Stimulated activated CD4-positive, alpha-beta T cell treated with anti-CD3 and anti-CD28 coated beads, TNF-alpha, amount 100 ng/mL, for 48 hours (primary cell): ENCODE results near the gene ARHGAP6.
"Not testable (repeated sequence)": the region's sequence is repeated elsewhere in the genome, so short reads cannot be mapped to it uniquely, and the experiment has no call there.

Experiments used
- DNase-seq, 3 donors: peaks; one replicate each; pipeline ENCODE4 v3.0.0-alpha.2; 2020; ENCODE audit warnings: low read depth in 3 of 3

The ARHGAP6 gene

DNA sequence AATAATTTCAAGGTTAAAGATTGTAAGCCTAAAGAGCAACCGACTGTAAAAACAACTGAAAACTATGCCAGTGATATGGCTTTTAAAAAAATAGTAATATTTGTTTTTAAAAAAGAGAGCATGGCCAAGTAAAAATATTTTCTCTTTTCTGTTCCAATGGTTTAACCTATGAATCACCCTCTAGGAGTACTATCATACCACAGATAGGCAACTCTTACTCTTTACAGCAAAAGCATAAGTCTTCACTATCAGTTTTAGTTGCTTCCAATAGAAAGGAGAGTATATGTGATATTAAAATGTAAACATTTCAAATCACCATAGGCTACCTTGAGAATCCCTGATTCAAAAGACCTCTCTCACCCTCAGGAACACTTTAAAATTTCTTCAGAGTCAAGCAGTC is 269.9 kb downstream of the ARHGAP6 start:
- no peak for DNase-seq

DNA sequence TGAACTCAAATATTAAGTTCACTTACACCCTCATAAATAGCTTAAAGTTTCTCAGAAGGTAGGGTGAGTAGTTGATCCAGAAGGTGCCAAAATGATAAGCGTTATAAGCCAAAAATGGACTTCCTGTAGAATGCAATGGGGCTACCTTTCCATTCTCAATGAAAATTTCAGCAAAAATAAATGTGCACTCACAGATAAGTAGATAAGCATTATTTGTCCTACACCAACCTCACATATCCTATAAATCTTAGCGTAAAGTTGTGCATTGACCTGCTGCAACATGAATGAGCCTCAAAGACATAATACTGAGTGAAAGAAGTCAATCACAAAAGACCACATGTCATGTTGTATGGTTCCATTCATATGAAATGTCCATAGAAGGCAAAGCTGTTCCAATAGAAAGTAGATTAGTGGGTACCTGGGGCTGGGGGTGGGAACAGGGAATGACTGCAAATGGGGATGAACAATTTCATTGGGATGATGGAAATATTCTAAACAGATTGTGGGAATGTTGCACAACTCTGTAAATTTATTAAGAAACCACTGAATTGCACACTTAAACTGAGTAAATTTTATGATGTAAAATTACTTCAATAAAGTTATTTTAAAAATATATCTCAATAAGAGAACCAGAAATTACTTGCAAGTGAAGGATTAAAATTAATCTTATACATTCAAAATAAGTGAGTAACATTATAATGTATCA is 271.6 kb downstream of the ARHGAP6 start:
- no peak for DNase-seq

DNA sequence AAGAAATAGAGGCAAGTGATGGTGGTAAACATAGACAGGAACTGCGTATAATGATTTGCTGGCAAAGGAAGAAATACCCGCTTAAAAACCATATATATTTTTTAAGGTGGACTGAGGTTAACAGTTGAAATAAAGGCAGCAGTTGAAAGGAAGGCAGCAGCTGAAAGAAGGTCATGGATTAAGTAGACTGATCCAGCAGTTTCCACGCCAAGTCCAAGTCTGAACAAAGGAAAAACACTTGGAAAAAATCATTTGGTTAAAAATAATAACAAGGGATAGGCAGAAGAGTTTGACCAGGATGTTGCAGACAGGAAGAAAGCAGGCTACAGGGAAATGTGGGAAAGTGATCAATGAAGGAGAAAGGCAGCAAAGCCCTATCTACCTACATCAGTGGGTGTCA is 278.9 kb downstream of the ARHGAP6 start:
- no peak for DNase-seq

DNA sequence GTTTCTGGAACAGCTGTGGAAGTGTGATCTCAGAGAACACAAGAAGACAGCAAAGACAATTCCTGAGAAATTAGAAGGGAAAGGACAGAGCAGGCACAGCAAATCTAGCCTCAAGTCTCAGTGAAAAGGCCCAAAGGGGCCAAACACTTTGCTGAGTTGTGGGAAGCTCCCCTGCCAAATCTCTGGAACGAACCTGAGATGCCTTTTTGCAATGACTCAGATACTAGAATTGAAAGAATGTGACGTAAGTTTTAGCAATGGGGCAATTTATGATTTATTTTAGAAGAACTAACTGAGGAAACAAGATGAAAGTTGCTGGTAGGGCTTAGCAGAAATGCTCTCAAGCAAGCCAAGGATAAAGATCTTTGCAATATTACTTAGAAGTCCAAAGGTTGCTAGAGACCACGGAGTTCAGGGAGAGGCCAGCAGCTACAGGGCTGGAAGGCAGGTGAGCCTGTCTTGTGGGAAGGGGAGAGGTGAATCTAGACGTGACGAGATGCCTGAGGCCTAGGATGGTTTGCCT is 279.7 kb downstream of the ARHGAP6 start:
- no peak for DNase-seq

DNA sequence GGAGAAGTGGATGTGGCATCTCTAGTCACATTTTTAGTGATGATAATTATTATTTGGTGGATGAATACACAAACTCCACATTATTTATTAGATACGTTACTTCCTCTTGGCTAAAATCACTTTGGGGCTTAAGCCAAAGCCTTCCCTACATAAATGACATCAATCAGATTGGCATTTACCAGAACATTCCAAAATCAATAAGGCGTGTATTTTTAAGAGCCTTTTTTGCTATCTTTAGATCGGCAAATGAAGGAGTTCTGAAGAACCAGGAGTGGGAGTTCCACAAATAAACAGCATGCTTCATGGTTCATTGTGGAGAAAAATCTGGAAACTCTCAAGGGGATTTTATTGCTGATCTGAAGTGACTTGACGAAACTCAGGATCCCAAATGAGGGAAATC is 282.8 kb downstream of the ARHGAP6 start:
- DNase-seq, result no peak

DNA sequence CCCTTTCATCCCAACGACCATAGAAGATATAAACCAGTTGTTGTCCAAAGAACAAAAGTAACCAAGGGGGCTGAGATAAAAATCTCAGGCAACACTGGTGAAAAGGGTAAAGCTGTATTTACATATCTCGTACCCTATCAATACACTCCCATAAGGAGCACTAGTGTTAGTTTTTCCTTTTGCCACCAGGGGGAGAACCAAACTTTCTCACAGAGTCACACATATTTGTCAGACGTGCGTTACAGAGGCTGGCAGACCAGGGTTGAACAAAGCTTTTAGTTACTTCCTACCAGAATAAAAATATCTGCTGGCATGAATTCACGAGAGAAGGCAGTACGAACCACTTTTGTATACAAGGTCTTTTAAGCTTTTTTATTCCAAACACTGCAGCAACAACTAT is 284.3 kb downstream of the ARHGAP6 start:
- DNase-seq, result no peak

DNA sequence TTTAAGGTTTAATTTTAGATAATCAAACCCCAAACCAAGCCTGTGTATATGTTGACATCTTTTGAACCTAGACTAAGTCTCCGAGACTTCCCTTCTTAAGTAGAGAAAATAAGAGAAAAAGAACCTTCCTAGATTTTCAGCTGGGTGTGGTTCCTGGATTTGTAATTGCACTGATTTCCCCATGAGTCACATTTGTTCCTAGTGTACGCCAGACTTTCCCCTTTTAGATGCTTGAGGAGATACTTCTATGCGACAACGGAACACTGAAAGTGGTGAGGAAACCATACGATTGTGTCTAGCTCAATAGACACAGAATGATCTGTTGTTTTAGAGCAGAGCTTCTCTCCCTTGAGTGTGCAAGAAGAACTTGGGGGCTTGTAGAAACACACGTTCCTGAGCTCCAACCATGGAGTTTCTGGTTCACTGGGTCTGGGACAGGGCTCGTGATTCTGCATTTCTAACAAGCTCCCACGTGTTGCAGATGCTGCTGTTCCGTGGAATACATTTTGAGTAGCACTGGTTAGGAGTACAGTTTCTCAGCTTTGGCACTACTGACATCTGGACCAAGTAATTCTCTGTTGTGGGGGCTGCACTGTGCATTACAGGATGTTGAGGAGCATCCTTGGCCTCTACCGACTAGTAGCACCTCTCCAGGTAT is 285.4 kb downstream of the ARHGAP6 start:
- DNase-seq, result no peak

DNA sequence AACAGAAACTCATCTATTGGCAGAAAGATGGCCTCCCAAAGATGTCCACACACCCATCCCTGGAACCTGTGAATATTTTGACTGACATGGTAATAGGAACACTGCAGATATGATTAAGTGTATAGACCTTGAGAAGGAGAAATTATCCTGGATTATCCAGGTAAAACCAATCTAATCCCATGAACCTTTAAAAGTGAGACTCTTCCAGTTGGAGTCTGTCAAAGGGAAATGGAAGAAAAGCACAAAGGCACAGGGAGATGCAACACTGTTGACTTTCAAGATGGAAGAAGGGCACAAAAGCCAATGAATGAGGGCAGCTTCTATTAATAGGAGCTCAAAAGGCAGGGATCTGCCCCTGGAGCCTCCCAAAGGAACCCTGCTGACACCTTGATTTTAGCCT is 289.6 kb downstream of the ARHGAP6 start:
- DNase-seq, result no peak

DNA sequence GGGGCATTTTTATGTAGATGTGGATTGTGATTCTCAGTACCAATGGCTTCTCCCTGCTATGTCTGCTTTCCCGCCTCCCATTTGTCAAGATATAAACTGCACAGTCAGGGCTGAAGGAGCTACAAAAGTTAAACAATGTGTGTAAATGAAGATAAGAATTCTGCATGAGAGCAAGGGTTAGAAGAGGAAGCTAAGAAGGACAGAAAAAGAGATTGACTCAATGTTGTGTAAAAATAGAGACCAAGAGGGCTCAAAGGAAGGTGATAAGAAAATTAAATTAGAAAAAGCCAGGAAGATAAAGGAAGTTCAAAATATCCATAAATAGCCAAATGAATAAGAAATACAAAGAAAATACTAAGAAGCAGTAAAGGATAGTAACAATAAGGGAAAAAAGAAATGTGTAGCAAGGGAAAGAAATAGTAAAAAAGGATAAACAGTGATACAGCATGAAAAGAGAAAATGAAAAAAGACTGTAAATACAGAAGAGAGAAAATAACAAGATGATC is 290.1 kb downstream of the ARHGAP6 start:
- no peak for DNase-seq

DNA sequence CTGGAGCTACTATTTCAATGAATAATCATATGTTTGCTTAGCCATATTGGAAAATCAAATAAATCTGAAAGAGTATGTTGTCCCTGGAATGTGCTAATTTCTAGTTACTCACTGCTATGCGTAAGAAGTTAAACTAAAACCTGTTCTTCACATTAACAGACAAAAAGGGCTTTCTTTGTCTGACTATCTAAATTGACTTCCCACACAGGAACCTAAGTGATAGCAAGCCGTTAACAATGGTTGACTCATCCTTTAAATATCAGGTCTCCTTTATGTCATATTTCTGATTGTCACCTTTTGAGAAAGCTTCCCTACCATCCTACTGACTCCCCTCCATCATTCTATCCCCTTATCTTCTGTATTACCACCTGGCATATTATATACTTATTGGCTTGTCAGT is 291.1 kb downstream of the ARHGAP6 start:
- DNase-seq, result no peak

DNA sequence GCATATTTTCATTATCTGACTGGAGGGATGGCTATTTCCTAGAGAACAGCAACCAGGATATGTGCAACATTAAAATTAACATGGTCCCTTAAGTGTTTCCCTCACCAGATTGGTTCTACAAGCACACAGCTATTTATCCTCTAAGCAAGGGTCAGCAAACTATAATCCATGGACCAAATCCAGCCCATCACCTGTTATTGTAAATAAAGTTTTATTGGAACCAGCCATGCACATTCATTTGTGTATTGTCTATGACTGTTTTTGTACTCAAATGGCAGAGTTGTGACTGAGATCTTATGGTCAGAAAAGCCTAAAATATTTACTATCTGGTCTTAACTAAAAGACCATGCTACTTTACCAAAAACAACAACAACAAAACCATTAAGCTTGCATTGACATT is 294.6 kb downstream of the ARHGAP6 start:
- DNase-seq, result no peak

DNA sequence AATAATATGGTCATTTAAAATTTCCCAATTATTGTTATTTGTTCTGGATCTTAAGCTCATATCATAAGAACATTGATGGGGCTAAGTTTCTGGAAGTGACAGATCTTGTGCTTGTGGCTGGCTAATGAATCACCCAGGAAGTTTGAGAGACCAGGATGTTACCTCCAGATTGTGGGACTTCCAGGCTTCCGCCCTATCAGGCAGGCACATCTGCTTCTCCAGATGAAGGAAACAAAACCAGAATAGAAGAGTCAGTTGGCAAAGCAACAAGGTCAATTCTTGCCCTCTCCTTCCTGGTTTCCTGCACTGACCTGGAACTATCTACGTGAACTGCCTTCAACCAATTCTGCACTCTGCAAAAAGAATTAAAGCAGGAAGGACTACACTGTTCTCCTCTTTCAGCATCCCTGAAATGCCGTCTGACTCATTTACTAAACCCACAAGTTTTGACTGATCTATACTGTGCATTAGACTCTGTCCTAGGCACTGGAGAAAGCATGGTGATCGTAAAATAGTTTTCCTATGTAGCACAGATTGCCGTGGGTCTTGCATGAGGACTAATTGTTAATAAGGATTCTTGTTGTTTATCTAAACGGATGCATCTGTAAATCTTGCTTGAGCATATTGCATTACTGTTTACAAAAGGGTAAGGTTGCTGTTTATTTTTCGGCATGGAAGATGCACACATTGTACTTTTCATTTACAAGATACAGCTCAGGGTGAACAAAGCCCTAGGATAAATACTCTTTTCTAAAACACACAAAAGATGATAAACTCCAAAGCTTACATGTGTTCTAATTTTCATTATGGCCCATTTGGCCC is 297.9 kb downstream of the ARHGAP6 start:
- DNase-seq, result no peak

DNA sequence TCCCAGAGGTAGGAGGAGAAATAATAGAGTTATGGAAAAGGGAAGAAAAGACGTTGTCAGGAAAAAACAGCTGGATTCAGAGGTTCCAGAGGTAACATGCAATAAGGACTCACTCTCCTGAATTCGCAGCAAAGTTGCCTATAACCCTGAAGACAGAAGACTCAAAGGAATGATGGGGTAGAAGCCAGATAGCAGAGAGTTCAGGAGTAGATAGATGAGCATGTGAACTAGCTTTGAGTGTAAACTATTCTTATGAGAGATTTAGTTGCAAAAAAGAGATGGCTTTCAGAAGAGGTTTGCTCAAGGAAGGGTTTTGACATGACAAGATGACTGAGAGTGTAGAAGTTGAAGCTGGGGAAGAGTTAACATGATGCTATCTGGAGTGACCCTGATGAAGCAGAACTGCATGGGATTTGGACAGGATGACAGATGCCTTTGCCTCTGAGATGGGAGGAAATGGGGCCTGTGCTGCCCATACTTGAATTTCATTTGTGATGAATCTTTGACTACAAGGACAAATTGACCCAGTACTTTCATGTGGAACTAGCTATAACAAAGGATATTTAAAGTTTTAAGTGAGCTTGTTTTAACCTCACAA is 298.6 kb downstream of the ARHGAP6 start:
- DNase-seq, result no peak

DNA sequence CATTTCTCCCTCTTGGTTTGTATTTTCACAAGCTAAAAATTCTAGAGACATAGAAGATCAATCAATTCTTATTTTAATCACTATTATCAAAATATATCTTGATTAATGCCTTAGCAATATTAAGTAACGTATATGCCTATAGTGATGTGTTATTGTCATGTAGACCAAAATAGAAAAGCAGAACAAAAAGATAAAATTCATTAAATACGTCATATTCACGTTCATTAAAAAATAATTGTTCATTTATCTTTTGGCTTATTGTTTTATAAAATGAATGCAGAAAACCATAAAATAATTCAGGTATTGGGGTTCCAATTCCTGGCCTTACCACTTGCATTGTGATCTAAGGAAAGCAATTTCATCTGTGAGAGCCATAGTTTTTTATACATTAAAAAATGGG is 300.3 kb downstream of the ARHGAP6 start:
- no peak for DNase-seq

DNA sequence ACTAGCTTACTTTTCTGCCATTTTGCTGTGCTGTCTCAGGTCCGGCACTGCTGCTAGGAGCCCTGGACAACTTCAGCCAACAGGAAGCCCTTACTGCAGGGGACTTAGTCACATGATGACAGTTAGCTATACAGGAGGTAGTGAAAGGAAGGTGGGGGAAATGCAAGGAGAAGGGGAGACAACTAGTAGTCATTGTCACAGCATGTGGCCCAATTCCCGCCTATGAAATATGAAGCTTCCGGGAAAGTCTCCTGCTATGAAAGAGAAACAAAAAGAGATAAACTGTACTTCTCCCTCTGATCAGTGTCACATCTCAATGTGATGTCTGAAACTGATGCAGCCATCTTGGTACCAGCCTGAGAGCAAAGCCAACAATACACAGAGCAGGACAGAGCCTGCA is 300.9 kb downstream of the ARHGAP6 start:
- no peak for DNase-seq

DNA sequence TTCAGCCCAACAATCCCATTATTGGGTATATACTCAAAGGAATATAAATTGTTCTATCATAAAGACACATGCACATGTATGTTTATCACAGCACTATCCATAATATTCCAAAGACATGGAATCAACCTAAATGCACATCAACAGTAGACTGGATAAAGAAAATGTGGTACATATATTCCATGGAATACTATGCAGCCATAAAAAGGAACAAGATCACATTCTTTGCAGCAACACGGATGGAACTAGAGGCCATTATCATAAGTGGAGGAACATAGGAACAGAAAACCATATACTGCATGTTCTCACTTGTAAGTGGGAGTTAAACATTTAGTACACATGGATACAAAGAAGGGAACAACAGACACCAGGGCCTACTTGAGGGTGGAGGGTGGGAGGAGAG is 301.9 kb downstream of the ARHGAP6 start:
- not testable (repeated sequence) for DNase-seq

DNA sequence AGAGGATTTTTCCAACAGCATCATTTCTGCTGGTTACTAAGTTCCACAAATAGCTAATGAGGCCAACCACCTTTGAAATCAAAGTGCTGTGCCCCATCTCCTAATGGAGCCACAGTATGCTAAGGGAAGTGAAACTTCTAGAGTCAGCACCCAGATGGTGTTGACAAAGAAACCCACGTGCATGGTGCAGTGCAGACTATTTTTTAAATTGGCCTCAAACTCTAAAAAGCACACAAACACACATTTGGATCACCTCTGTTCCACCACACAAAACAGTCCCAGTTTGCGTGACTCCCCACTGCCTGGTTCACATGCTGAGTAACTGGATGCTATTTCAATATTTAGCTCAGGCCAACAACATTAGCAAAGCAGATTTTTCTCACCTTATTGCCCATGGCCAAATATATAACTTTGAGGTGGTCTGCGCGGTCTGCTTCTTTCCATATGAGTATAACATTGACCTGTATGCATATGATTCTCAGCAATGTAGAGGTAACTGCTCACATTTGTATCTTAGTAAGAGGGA is 302.6 kb downstream of the ARHGAP6 start:
- no peak for DNase-seq

DNA sequence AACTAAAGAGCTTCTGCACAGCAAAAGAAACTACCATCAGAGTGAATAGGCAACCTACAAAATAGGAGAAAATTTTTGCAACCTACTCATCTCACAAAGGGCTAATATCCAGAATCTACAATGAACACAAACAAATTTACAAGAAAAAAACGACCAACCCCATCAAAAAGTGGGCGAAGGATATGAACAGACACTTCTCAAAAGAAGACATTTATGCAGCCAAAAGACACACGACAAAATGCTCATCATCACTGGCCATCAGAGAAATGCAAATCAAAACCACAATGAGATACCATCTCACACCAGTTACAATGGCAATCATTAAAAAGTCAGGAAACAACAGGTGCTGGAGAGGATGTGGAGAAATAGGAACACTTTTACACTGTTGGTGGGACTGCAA is 304.1 kb downstream of the ARHGAP6 start:
- not testable (repeated sequence) for DNase-seq

DNA sequence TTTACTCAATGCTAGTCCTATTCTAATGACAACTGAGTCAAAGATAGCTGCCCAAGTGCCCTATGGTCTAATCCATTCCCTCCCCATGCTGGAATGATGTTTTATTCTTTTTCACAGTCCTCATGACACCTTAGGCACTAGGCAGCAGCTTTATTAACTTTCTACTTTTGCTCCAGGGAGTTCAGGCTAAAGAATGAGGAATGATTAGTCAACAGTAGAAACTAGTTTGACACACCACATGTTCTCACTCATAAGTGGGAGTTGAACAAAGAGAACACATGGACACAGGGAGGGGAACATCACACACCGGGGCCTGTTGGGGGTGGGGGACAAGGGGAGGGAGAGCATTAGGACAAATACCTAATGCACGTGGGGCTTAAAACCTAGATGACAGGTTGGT is 309.8 kb downstream of the ARHGAP6 start:
- not testable (repeated sequence) for DNase-seq

DNA sequence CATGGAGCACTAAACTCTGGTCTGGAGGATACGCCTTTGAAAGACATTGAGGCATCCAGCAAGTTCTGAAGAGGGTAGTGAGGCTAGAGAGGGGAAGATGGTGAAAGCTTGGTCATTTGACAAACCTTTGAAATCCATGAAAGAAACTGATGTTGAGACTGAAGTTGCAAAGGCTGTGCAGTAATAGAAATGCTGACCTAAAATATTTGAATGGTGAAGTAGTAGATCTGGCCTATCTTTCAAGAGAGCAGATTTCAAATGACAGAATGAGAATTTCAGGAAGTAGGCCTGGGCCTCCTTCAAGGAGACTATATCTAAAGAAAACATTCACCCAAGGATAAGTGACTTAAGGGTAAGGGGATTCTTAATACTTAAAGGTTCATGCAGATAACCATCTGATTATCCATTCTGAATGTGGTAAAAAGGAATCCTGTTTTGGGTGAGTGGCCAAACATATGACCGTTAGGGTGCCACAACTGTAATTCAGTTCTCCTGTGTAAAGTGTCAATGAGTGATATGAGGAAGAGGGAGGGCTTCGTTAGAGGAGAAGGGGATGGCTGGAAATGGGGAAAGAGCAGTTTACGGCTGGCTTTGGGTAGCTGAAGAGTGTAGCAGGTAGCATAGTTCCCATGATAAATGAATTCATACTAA is 310.3 kb downstream of the ARHGAP6 start:
- DNase-seq, result no peak

DNA sequence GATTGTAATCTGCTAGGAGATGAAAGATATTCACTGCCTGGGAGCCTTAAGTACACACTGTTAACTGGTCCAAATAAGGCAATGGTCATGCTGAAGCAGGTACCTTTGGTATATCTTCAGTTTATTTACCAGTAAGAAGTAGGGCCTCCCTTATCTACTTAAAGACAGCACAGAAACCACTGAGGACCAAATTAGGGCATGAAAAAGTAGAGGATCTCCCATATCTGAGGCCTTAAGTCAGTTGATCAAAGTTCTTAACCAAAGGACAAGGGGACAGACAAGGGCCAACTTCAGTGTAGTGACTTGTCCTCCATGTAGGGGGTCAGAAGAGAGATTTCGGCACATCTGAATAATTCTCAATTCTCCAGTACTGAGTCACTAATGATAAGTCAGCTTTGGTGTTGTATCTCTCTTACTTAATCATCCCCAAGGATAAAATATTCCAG is 313.4 kb downstream of the ARHGAP6 start:
- DNase-seq, result no peak
